WTC11 (cell line): ENCODE measurements around the gene RFTN2. TPM values are rescaled to one million over a fixed set of nuclear protein-coding genes. Genes with fewer than 3 reads are reported as not detected.

Source experiments
- ATAC-seq: fragments of 200-7000 bp; cut with Tn5 transposase; 2 replicates; pipeline ENCODE4 v1.10.0; 2021; ENCODE audit warnings: mild to moderate bottlenecking, moderate library complexity
- CTCF ChIA-PET: fragments of 300-600 bp; sonication (Branson Sonifier 250); formaldehyde crosslinking; loops from one replicate; lab custom pipeline; 2021; ENCODE audit warnings: antibody characterized with exemption; lab: Charles Lee
- POLR2A ChIA-PET: fragments of 350-600 bp; sonication (Branson Sonifier 250); formaldehyde crosslinking; loops from one replicate; lab custom pipeline; 2021; ENCODE audit warnings: antibody characterized with exemption; lab: Charles Lee
- DNase-seq: peaks from one replicate; pipeline ENCODE4 v3.0.0; 2021; ENCODE audit warnings: low spot score
- H3K27ac Mint-ChIP-seq: 2 replicates; pipeline ENCODE4 v1.8.0; 2021; ENCODE audit warnings: mixed read lengths
- H3K27me3 Mint-ChIP-seq: 2 replicates; pipeline ENCODE4 v1.8.0; 2021; ENCODE audit warnings: low read depth, mild to moderate bottlenecking, moderate library complexity, mixed read lengths
- H3K36me3 Mint-ChIP-seq: 2 replicates; pipeline ENCODE4 v1.8.0; 2021; ENCODE audit warnings: mixed read lengths
- H3K4me1 Mint-ChIP-seq: 2 replicates; pipeline ENCODE4 v1.8.0; 2022; ENCODE audit warnings: mixed read lengths
- H3K4me3 Mint-ChIP-seq: 2 replicates; pipeline ENCODE4 v1.8.0; 2021; ENCODE audit warnings: mild to moderate bottlenecking, moderate library complexity, mixed read lengths
- H3K9me3 Mint-ChIP-seq: 2 replicates; pipeline ENCODE4 v1.8.0; 2021; ENCODE audit warnings: mixed read lengths
- AFF4 ChIP-seq: sonication (generic); formaldehyde crosslinking; IDR thresholded peaks from 2 replicates; pipeline ENCODE4 v1.8.1; 2023; ENCODE audit warnings: mild to moderate bottlenecking, missing genetic modification reagents, borderline replicate concordance
- ATF2 ChIP-seq: sonication (generic); formaldehyde crosslinking; IDR thresholded peaks from 2 replicates; pipeline ENCODE4 v1.8.1; 2022; ENCODE audit warnings: low read depth, missing genetic modification reagents, borderline replicate concordance
- CBFB ChIP-seq: sonication (generic); formaldehyde crosslinking; IDR thresholded peaks from 2 replicates; pipeline ENCODE4 v1.8.1; 2022; ENCODE audit warnings: mild to moderate bottlenecking, low read depth, missing genetic modification reagents
- CREB1 ChIP-seq: sonication (generic); formaldehyde crosslinking; IDR thresholded peaks from 2 replicates; pipeline ENCODE4 v1.8.0; 2023; ENCODE audit warnings: mild to moderate bottlenecking, missing genetic modification reagents
- ELF4 ChIP-seq: sonication (generic); formaldehyde crosslinking; IDR thresholded peaks from 2 replicates; pipeline ENCODE4 v1.8.1; 2022; ENCODE audit warnings: low read depth, mild to moderate bottlenecking, moderate library complexity, missing genetic modification reagents
- GABPB1 ChIP-seq: sonication (generic); formaldehyde crosslinking; IDR thresholded peaks from 2 replicates; pipeline ENCODE4 v1.8.1; 2023; ENCODE audit warnings: mild to moderate bottlenecking, missing genetic modification reagents
- GTF2I ChIP-seq: fragments of 250-450 bp; sonication (Bioruptor Pico); conservative IDR thresholded peaks from 2 replicates; pipeline ENCODE4 v1.4.0; 2021; ENCODE audit warnings: mild to moderate bottlenecking
- IRF1 ChIP-seq: sonication (generic); formaldehyde crosslinking; IDR thresholded peaks from 2 replicates; pipeline ENCODE4 v1.8.0; 2023; ENCODE audit warnings: missing genetic modification reagents
- KAT7 ChIP-seq: sonication (generic); formaldehyde crosslinking; IDR thresholded peaks from 2 replicates; pipeline ENCODE4 v1.8.1; 2023; ENCODE audit warnings: missing genetic modification reagents, mild to moderate bottlenecking, borderline replicate concordance
- NFYB ChIP-seq: sonication (generic); formaldehyde crosslinking; conservative IDR thresholded peaks from 2 replicates; pipeline ENCODE4 v1.8.0; 2022; ENCODE audit warnings: low read depth, missing genetic modification reagents
- SOX15 ChIP-seq: fragments of 250-450 bp; sonication (Bioruptor Pico); IDR thresholded peaks from 2 replicates; pipeline ENCODE4 v1.9.0; 2021; ENCODE audit warnings: mild to moderate bottlenecking
- TP53 ChIP-seq: sonication (generic); formaldehyde crosslinking; IDR thresholded peaks from 2 replicates; pipeline ENCODE4 v1.8.1; 2023; ENCODE audit warnings: mild to moderate bottlenecking, missing genetic modification reagents
- ZNF532 ChIP-seq: fragments of 250-450 bp; sonication (Bioruptor Pico); IDR thresholded peaks from 2 replicates; pipeline ENCODE4 v1.9.0; 2021; ENCODE audit warnings: mild to moderate bottlenecking, borderline replicate concordance
- total RNA-seq: library from RNA; stranded (reverse); gene quantifications from 3 replicates; pipeline ENCODE4 v1.2.3, GENCODE V29; 2021

RFTN2 gene
- total RNA-seq, 1 experiment from 2014 or later = 1.9 TPM

- no peak for TF ChIP-seq AFF4
- no peak for TF ChIP-seq CREB1 (CRISPR knock-in tag)
- no peak for TF ChIP-seq SOX15 (CRISPR knock-in tag)
- no peak for TF ChIP-seq KAT7 (CRISPR knock-in tag)
- TF ChIP-seq CBFB (CRISPR knock-in tag) = no peak
Observed at GRCh38 chr2:197661626-197662025, 13.8 kb downstream of the RFTN2 start (continued).

- Mint-ChIP-seq H3K4me3 (no peak overlapping the region), H3K4me1 (peaks cover 21% of the 10 kb centered on the region), H3K36me3 (no peaks in the 10 kb centered on the region), H3K27ac (no peak overlapping the region), H3K27me3 (peaks cover 25% of the 10 kb centered on the region), H3K9me3 (peaks cover 9% of the 10 kb centered on the region)
- ChIA-PET POLR2A (interaction anchor here (0.7 kb wide), 1 partner anchor 8 kb away, joined by 5 read pairs; no protein-coding TSS in a partner anchor), CTCF (no interaction called here)
- no peak for DNase-seq
- peak; percentile 65 for ATAC-seq
- TF ChIP-seq GABPB1 (CRISPR knock-in tag) (0 out of 2 replicates have a peak, but pooled peaks have one; percentile 36), TP53 (CRISPR knock-in tag) (no peak)
Observed at GRCh38 chr2:197657562-197657961, 17.8 kb downstream of the RFTN2 start.

GRCh38 chr2:197647961-197648690, 27.3 kb downstream of the RFTN2 start:
- Mint-ChIP-seq H3K4me1 (peaks cover 16% of the 10 kb centered on the region), H3K27me3 (no peaks in the 10 kb centered on the region), H3K4me3 (no peak overlapping the region), H3K36me3 (peaks cover 8% of the 10 kb centered on the region; the same call in 1 of the 2 replicates), H3K9me3 (peaks cover 4% of the 10 kb centered on the region; the same call in 1 of the 2 replicates), H3K27ac (0 out of 2 replicates have a peak overlapping the region, but pooled peaks have one; percentile 9)
- POLR2A ChIA-PET = no interaction called here
- CTCF ChIA-PET = no interaction called here
- ATAC-seq (no peak), DNase-seq (no peak)
- TF ChIP-seq ELF4 (CRISPR knock-in tag) (no peak), NFYB (CRISPR knock-in tag) (no peak), CBFB (CRISPR knock-in tag) (no peak), GTF2I (CRISPR knock-in tag) (no peak), ZNF532 (no peak), IRF1 (CRISPR knock-in tag) (no peak), ATF2 (CRISPR knock-in tag) (no peak)
